MCF 10A (cell line): Measurements from ENCODE around the gene FBLN5. TPM values are rescaled to one million over a fixed set of nuclear protein-coding genes. Genes with fewer than 3 reads are reported as not detected.

Source experiments
- BruUV-seq: library from RNA; stranded (reverse); fragments of 400-500 nt; replicated peaks from 2 replicates; lab custom pipeline; 2021; lab: Mats Ljungman, UMichigan
- CTCF ChIA-PET: fragments of 300-600 bp; sonication (Branson Sonifier 250); formaldehyde crosslinking; extraction: SDS; loops from one replicate; lab custom pipeline; 2021; ENCODE audit warnings: antibody characterized with exemption, inconsistent platforms; lab: Yijun Ruan, JAX
- POLR2A ChIA-PET: fragments of 300-600, 350-650 bp; sonication (Branson Sonifier 250); formaldehyde crosslinking; extraction: SDS; loops from one replicate; lab custom pipeline; 2020; ENCODE audit warnings: antibody characterized with exemption, inconsistent platforms; lab: Yijun Ruan, JAX
- DNase-seq: peaks from one replicate; pipeline ENCODE4 v3.0.0-alpha.2; 2018; ENCODE audit not compliant: unreplicated experiment
- H3K27ac Mint-ChIP-seq: one replicate; pipeline ENCODE4 v1.8.0; 2022; ENCODE audit warnings: mild to moderate bottlenecking, low read depth, mixed read lengths; ENCODE audit not compliant: unreplicated experiment
- H3K27me3 Mint-ChIP-seq: one replicate; pipeline ENCODE4 v1.8.0; 2022; ENCODE audit warnings: mixed read lengths; ENCODE audit not compliant: insufficient read depth, unreplicated experiment
- H3K36me3 Mint-ChIP-seq: one replicate; pipeline ENCODE4 v1.8.0; 2022; ENCODE audit warnings: mild to moderate bottlenecking, moderate library complexity, mixed read lengths; ENCODE audit not compliant: insufficient read depth, unreplicated experiment
- H3K4me1 Mint-ChIP-seq: one replicate; pipeline ENCODE4 v1.8.0; 2022; ENCODE audit warnings: mixed read lengths; ENCODE audit not compliant: insufficient read depth, unreplicated experiment
- H3K4me3 Mint-ChIP-seq: one replicate; pipeline ENCODE4 v1.8.0; 2022; ENCODE audit warnings: mild to moderate bottlenecking, moderate library complexity, mixed read lengths; ENCODE audit not compliant: unreplicated experiment
- H3K9me3 Mint-ChIP-seq: one replicate; pipeline ENCODE4 v1.8.0; 2022; ENCODE audit warnings: mixed read lengths; ENCODE audit not compliant: unreplicated experiment
- CTCF ChIP-seq: fragments of 200-600 bp; IDR thresholded peaks from one replicate; pipeline ENCODE4 v1.8.0; 2022; ENCODE audit warnings: antibody characterized with exemption, mild to moderate bottlenecking; ENCODE audit not compliant: unreplicated experiment
- intact Hi-C: fragments of 100-400 bp; cut with micrococcal nuclease; formaldehyde crosslinking; loops from 2 replicates; pipeline ENCODE4 v1.14.1; 2022
- total RNA-seq: library from RNA; stranded (reverse); gene quantifications from 2 replicates; pipeline ENCODE4 v1.2.3, GENCODE V29; 2022

The FBLN5 gene
- total RNA-seq, 1 experiment from 2014 or later, result 14.8 TPM

DNA sequence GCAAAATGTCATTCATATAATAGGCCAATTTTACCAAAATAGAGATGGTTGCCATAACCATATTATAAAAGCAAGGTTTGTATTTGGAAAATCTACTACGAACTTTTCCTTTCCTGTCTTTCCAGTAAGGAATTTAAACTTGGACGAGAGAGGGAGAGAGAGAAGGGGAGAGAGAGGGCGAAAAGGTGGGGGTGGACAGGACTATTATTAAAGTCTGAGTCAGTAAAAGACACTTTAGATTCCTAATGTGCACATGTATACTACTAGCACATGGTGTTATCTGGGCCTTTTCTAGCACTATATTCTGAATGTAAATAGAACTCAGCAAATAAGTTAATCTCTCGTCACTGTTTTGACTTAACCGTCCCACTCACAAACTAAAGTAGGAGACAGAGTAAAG lies 30.4 kb upstream of the FBLN5 start:
- intact Hi-C loops, result no loop called here
- POLR2A ChIA-PET, result interaction anchor here (1.0 kb wide), 1 partner anchor 19 kb away, joined by 3 read pairs; no protein-coding TSS in a partner anchor
- no peaks in the 10 kb centered on the region for H3K9me3 Mint-ChIP-seq
- TF ChIP-seq CTCF, result no peak
- BruUV-seq, result no TSS peak
- DNase-seq, result no peak
- H3K27ac Mint-ChIP-seq, result peak overlapping the region; percentile 78
- no peak overlapping the region for H3K4me3 Mint-ChIP-seq
- peaks cover 57% of the 10 kb centered on the region for H3K36me3 Mint-ChIP-seq
- peaks cover 13% of the 10 kb centered on the region for H3K4me1 Mint-ChIP-seq
- H3K27me3 Mint-ChIP-seq, result no peaks in the 10 kb centered on the region
- CTCF ChIA-PET, result interaction anchor here (1.8 kb wide), 1 partner anchor 19 kb away, joined by 7 read pairs; no protein-coding TSS in a partner anchor

DNA sequence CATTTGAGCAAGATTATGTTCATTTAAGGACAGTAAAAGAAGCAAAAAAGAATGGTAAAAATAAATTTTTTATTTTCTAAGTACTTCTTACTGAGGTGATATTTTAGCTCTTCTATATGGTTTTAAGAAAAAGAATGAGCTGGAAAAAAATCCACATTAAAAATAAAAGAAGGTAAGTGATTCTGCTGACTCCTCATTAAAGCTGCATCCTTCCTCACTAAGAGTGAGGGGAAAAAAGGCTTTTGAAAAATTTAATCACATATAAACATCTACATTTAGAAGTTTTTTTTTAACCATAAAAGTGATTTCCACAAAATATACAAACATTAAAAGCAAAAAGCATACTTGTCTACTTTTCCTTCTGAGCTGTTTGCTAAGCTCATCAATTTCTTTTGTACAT lies 28.3 kb upstream of the FBLN5 start:
- Mint-ChIP-seq H3K4me1 (peaks cover 10% of the 10 kb centered on the region), H3K36me3 (peaks cover 70% of the 10 kb centered on the region), H3K27me3 (no peaks in the 10 kb centered on the region), H3K4me3 (no peak overlapping the region), H3K27ac (no peak overlapping the region), H3K9me3 (no peaks in the 10 kb centered on the region)
- CTCF ChIA-PET, result interaction anchor here (0.9 to 2.3 kb wide), 3 partner anchors 15 to 326 kb away, joined by 3 to 12 read pairs (median 4); no protein-coding TSS in a partner anchor
- intact Hi-C loops, result no loop called here
- POLR2A ChIA-PET, result interaction anchor here (0.8 to 1.1 kb wide), 3 partner anchors 20 to 130 kb away, joined by 3 to 4 read pairs (median 3); partner anchors contain the start of gene ATXN3
- BruUV-seq, result no TSS peak
- no peak for DNase-seq
- TF ChIP-seq CTCF, result no peak

DNA sequence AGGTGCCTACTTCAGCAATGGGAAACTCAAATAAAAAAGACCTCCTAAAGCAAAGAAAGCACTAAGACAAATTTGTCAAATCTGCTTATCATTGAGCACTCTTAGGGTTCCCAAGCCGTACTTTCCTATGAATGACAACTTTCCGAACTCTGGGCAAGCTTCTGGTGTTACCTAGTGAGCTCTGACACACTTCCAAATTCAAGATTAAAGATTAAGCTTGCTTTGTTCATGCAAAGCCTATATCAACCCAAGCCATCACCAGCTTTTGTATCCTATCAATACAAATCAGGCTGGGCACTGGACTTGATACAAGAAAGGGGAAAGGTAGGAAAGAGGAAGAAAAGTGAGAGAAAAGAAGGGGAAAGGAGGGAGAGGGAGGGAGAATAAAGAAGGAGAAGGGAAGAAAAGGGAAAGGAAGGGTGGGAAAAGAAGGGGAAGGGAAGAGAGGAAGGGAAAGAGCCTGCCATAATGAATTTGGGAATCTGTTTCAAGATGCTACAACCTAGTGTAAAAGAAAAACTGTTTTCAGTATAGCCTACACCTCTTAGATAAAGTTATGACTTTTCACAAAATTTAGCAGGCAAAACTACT lies 23.8 kb upstream of the FBLN5 start:
- Mint-ChIP-seq H3K27ac (no peak overlapping the region), H3K4me1 (no peaks in the 10 kb centered on the region), H3K27me3 (no peaks in the 10 kb centered on the region), H3K4me3 (no peak overlapping the region), H3K36me3 (peaks cover 75% of the 10 kb centered on the region), H3K9me3 (no peaks in the 10 kb centered on the region)
- no peak for DNase-seq
- intact Hi-C loops, result no loop called here
- no TSS peak for BruUV-seq
- CTCF ChIA-PET, result interaction anchor here (0.6 to 0.7 kb wide), 3 partner anchors 8 to 450 kb away, joined by 3 to 4 read pairs (median 3); no protein-coding TSS in a partner anchor
- POLR2A ChIA-PET, result interaction anchor here (1.3 kb wide), 1 partner anchor 14 kb away, joined by 3 read pairs; no protein-coding TSS in a partner anchor
- TF ChIP-seq CTCF, result no peak

- Mint-ChIP-seq H3K9me3 (no peaks in the 10 kb centered on the region), H3K27me3 (no peaks in the 10 kb centered on the region), H3K4me1 (peaks cover 10% of the 10 kb centered on the region), H3K36me3 (peaks cover 52% of the 10 kb centered on the region), H3K27ac (no peak overlapping the region), H3K4me3 (no peak overlapping the region)
- no peak for TF ChIP-seq CTCF
- DNase-seq, result no peak
- ChIA-PET POLR2A (interaction anchor here (1.1 kb wide), 1 partner anchor 12 kb away, joined by 4 read pairs; no protein-coding TSS in a partner anchor), CTCF (no interaction called here)
- intact Hi-C loops, result no loop called here
- no TSS peak for BruUV-seq
Measured at GRCh38 chr14:91968280-91968679, 20.8 kb upstream of the FBLN5 start.
